IMR-90 (cell line): ENCODE data around the gene TTC23. TPM values are rescaled to one million over a fixed set of nuclear protein-coding genes. Genes with fewer than 3 reads are reported as not detected.

Experiments used
- ATAC-seq: fragments of 200-7000 bp; cut with Tn5 transposase; 2 replicates; pipeline ENCODE4 v1.9.1; 2020; ENCODE audit warnings: low read depth, mild to moderate bottlenecking, moderate library complexity
- BruUV-seq: library from RNA; stranded (reverse); fragments of 400-500 nt; replicated peaks from 2 replicates; lab custom pipeline; 2021; lab: Mats Ljungman, UMichigan
- CTCF ChIA-PET: fragments of 300-600 bp; formaldehyde crosslinking; extraction: SDS; loops from one replicate; lab custom pipeline; 2021; ENCODE audit warnings: antibody characterized with exemption; lab: Yijun Ruan, JAX
- POLR2A ChIA-PET: fragments of 300-600 bp; sonication (Branson Sonifier 250); formaldehyde crosslinking; loops from one replicate; lab custom pipeline; 2022; ENCODE audit warnings: antibody characterized with exemption; ENCODE audit not compliant: unreplicated experiment; lab: Charles Lee
- DNase-seq: peaks from one replicate; pipeline ENCODE4 v3.0.0; 2013
- H2AFZ ChIP-seq: replicated peaks from 2 replicates; pipeline ENCODE3; 2013; ENCODE audit warnings: low read length, mild to moderate bottlenecking; ENCODE audit not compliant: poor library complexity
- H2AK5ac ChIP-seq: 2 replicates; pipeline ENCODE4 v1.6.1; 2013; ENCODE audit warnings: low read depth, low read length, inconsistent platforms
- H2AK9ac ChIP-seq: replicated peaks from 2 replicates; pipeline ENCODE3; 2013; ENCODE audit warnings: mild to moderate bottlenecking, low read depth, low read length, moderate library complexity; ENCODE audit not compliant: poor library complexity
- H2BK120ac ChIP-seq: 2 replicates; pipeline ENCODE4 v1.6.1; 2013; ENCODE audit warnings: low read depth, low read length, inconsistent platforms
- H2BK15ac ChIP-seq: 3 replicates; pipeline ENCODE4 v1.6.1; 2013; ENCODE audit warnings: low read depth, low read length, inconsistent platforms
- H2BK20ac ChIP-seq: 2 replicates; pipeline ENCODE4 v1.6.1; 2013; ENCODE audit warnings: low read depth, mild to moderate bottlenecking, inconsistent platforms, low read length, moderate library complexity
- H2BK5ac ChIP-seq: 2 replicates; pipeline ENCODE4 v1.6.1; 2013; ENCODE audit warnings: mild to moderate bottlenecking, low read depth, low read length, inconsistent platforms; ENCODE audit not compliant: poor library complexity, severe bottlenecking
- H3K14ac ChIP-seq: replicated peaks from 2 replicates; pipeline ENCODE4 v1.6.1; 2013; ENCODE audit warnings: low read depth, low read length, inconsistent platforms
- H3K18ac ChIP-seq: 2 replicates; pipeline ENCODE4 v1.6.1; 2013; ENCODE audit warnings: low read depth, low read length, control low read depth
- H3K23ac ChIP-seq: 2 replicates; pipeline ENCODE4 v1.6.1; 2013; ENCODE audit warnings: low read depth, low read length, inconsistent platforms
- H3K27ac ChIP-seq: 2 replicates; pipeline ENCODE4 v1.5.1; 2013; ENCODE audit warnings: mild to moderate bottlenecking, control low read depth, low read length; ENCODE audit not compliant: insufficient read depth
- H3K27me3 ChIP-seq: 2 replicates; pipeline ENCODE4 v1.6.1; 2013; ENCODE audit warnings: low read length; ENCODE audit not compliant: control insufficient read depth, insufficient read depth
- H3K36me3 ChIP-seq: 2 replicates; pipeline ENCODE4 v1.6.1; 2013; ENCODE audit warnings: low read length, mixed read lengths; ENCODE audit not compliant: control insufficient read depth, insufficient read depth
- H3K4ac ChIP-seq: 2 replicates; pipeline ENCODE4 v1.6.1; 2013; ENCODE audit warnings: low read depth, low read length, inconsistent platforms
- H3K4me1 ChIP-seq: 2 replicates; pipeline ENCODE4 v1.6.1; 2013; ENCODE audit warnings: low read length, mixed read lengths; ENCODE audit not compliant: control insufficient read depth, insufficient read depth
- H3K4me2 ChIP-seq: 2 replicates; pipeline ENCODE4 v1.6.1; 2013; ENCODE audit warnings: low read depth, mild to moderate bottlenecking, control low read depth, low read length, moderate library complexity
- H3K4me3 ChIP-seq: 2 replicates; pipeline ENCODE4 v1.5.1; 2013; ENCODE audit warnings: low read depth, mild to moderate bottlenecking, control low read depth, low read length, moderate library complexity; ENCODE audit not compliant: insufficient read depth
- H3K56ac ChIP-seq: 2 replicates; pipeline ENCODE4 v1.6.1; 2013; ENCODE audit warnings: low read length, inconsistent platforms; ENCODE audit not compliant: insufficient read depth; ENCODE audit errors: extremely low read depth
- H3K79me1 ChIP-seq, 2 experiments: 2 replicates each; pipeline ENCODE4 v1.6.1; 2013; ENCODE audit warnings: low read length in 2 of 2, inconsistent platforms in 1 of 2, low read depth in 1 of 2
- H3K9ac ChIP-seq: 2 replicates; pipeline ENCODE4 v1.6.1; 2013; ENCODE audit warnings: low read depth, low read length, control low read depth
- H3K9me1 ChIP-seq: 2 replicates; pipeline ENCODE4 v1.6.1; 2013; ENCODE audit warnings: low read length, inconsistent platforms; ENCODE audit not compliant: insufficient read depth
- H3K9me3 ChIP-seq: 2 replicates; pipeline ENCODE4 v1.6.1; 2013; ENCODE audit warnings: low read length; ENCODE audit not compliant: control insufficient read depth, insufficient read depth
- H4K20me1 ChIP-seq: 2 replicates; pipeline ENCODE4 v1.6.1; 2013; ENCODE audit warnings: low read length, inconsistent platforms; ENCODE audit not compliant: insufficient read depth
- H4K5ac ChIP-seq: 2 replicates; pipeline ENCODE4 v1.6.1; 2013; ENCODE audit warnings: mild to moderate bottlenecking, low read depth, low read length, control low read depth
- H4K8ac ChIP-seq, 2 experiments: 2 replicates each; pipeline ENCODE4 v1.6.1; 2013; ENCODE audit warnings: low read depth in 2 of 2, low read length in 2 of 2, control low read depth in 1 of 2, inconsistent platforms in 1 of 2
- H4K91ac ChIP-seq: 2 replicates; pipeline ENCODE4 v1.6.1; 2013; ENCODE audit warnings: low read depth, low read length, inconsistent platforms; ENCODE audit not compliant: insufficient read depth
- CEBPB ChIP-seq: IDR thresholded peaks from 2 replicates; pipeline ENCODE4 v1.6.1; 2012; ENCODE audit warnings: low read depth, low read length, improper control_type of control experiment
- CHD1 ChIP-seq: IDR thresholded peaks from 2 replicates; pipeline ENCODE4 v1.6.1; 2012; ENCODE audit warnings: low read depth, low read length, improper control_type of control experiment
- CTCF ChIP-seq: conservative IDR thresholded peaks from 2 replicates; pipeline ENCODE4 v1.5.1; 2012; ENCODE audit warnings: mild to moderate bottlenecking, low read depth, low read length, improper control_type of control experiment
- FOS ChIP-seq: fragments of 150-350 bp; IDR thresholded peaks from 2 replicates; pipeline ENCODE4 v1.6.1; 2016; ENCODE audit warnings: low read depth, low read length
- MAFK ChIP-seq: IDR thresholded peaks from 2 replicates; pipeline ENCODE4 v1.6.1; 2012; ENCODE audit warnings: low read depth, low read length, improper control_type of control experiment
- MAZ ChIP-seq: IDR thresholded peaks from 2 replicates; pipeline ENCODE4 v1.6.1; 2012; ENCODE audit warnings: low read depth, mild to moderate bottlenecking, low read length, improper control_type of control experiment, moderate library complexity, borderline replicate concordance
- MXI1 ChIP-seq: IDR thresholded peaks from 2 replicates; pipeline ENCODE4 v1.6.1; 2012; ENCODE audit warnings: low read depth, mild to moderate bottlenecking, low read length, moderate library complexity, borderline replicate concordance
- NFE2L2 ChIP-seq: fragments of 150-350 bp; IDR thresholded peaks from 2 replicates; pipeline ENCODE4 v1.6.1; 2016; ENCODE audit warnings: low read depth, mild to moderate bottlenecking, low read length
- POLR2A ChIP-seq: IDR thresholded peaks from 2 replicates; pipeline ENCODE4 v1.6.1; 2012; ENCODE audit warnings: mild to moderate bottlenecking, low read depth, low read length
- RAD21 ChIP-seq: IDR thresholded peaks from 2 replicates; pipeline ENCODE4 v1.6.1; 2012; ENCODE audit warnings: low read length, improper control_type of control experiment
- RCOR1 ChIP-seq: IDR thresholded peaks from 2 replicates; pipeline ENCODE4 v1.6.1; 2012; ENCODE audit warnings: mild to moderate bottlenecking, low read length, improper control_type of control experiment; ENCODE audit not compliant: insufficient replicate concordance
- RFX5 ChIP-seq: IDR thresholded peaks from 2 replicates; pipeline ENCODE4 v1.8.0; 2012; ENCODE audit warnings: low read depth, mild to moderate bottlenecking, low read length, moderate library complexity
- SMC3 ChIP-seq: fragments of 150-350 bp; IDR thresholded peaks from 2 replicates; pipeline ENCODE4 v1.6.1; 2016; ENCODE audit warnings: low read depth, mild to moderate bottlenecking, antibody characterized with exemption, low read length, moderate library complexity
- WGBS, 2 experiments: methylation state at CpG; one replicate each; pipeline versions ENCODE4 v1.1.5 to v1.1.7; 2013; ENCODE audit warnings: missing lambda C conversion rate in 2 of 2; ENCODE audit not compliant: insufficient read length in 1 of 2; ENCODE audit errors: extremely low coverage in 2 of 2; 5-methylcytosine and 5-hydroxymethylcytosine counted together
- dilution Hi-C: fragments of 300-500 bp; cut with HindIII; formaldehyde crosslinking; loops from one replicate; pipeline ENCODE4 v1.14.3; 2018; ENCODE audit warnings: low sequenced_read_pairs; ENCODE audit not compliant: unreplicated experiment
- in situ Hi-C: fragments of 300-500 bp; cut with MboI; formaldehyde crosslinking; loops from 3 replicates; pipeline ENCODE4 v1.14.3; 2019; ENCODE audit warnings: low sequenced_read_pairs, inconsistent platforms, mixed read lengths
- intact Hi-C: fragments of 100-400 bp; cut with micrococcal nuclease; formaldehyde crosslinking; loops from 2 replicates; pipeline ENCODE4 v1.10.0; 2022
- polyA plus RNA-seq, 3 experiments: library from polyadenylated mRNA; depleted of rRNA; stranded (reverse); fragments of >200 nt; gene quantifications; 2 replicates each; pipeline ENCODE4 v1.2.3, GENCODE V29; 2012; ENCODE audit warnings: low replicate concordance in 1 of 3
- total RNA-seq: library from RNA; depleted of rRNA; stranded (reverse); fragments of >200 nt; gene quantifications from 2 replicates; pipeline ENCODE4 v1.2.3, GENCODE V29; 2012
- TF ChIP-seq, protein P1 (sequence below): fragments of 150-350 bp; IDR thresholded peaks from 2 replicates; pipeline ENCODE4 v1.6.1; 2017; ENCODE audit warnings: mild to moderate bottlenecking, antibody characterized with exemption, low read length, low read depth

TTC23 gene
- total and polyA plus RNA-seq, 2 of the 4 experiments (the other 2 are of a cell fraction), result 7.8 to 29.8 TPM

- H2BK5ac ChIP-seq, result no peak overlapping the region
- ChIA-PET POLR2A (no interaction called here), CTCF (no interaction called here)
- WGBS, 2 experiments, result 100% methylated on average over 1 of the region's 3 CpGs; no CpG with 5 or more reads in 1 of the 2 experiments
- DNase-seq (no peak), ATAC-seq (no peak)
- H4K5ac ChIP-seq, result no peak overlapping the region
- no peak overlapping the region for H2AFZ ChIP-seq
- H3K36me3 ChIP-seq, result peaks cover 12% of the 10 kb centered on the region; the same call in 1 of the 2 replicates
- no peak overlapping the region for H3K14ac ChIP-seq
- H4K91ac ChIP-seq, result no peak overlapping the region
- no peaks in the 10 kb centered on the region; the same call in 1 of the 2 replicates for H3K9me1 ChIP-seq
- intact Hi-C loops, result no loop called here
- H4K20me1 ChIP-seq, result no peaks in the 10 kb centered on the region
- H2BK120ac ChIP-seq, result no peak overlapping the region
- H4K8ac ChIP-seq, result no peak overlapping the region
- H2BK20ac ChIP-seq, result no peak overlapping the region
- no peak overlapping the region for H3K23ac ChIP-seq
- dilution Hi-C loops, result no loop called here
- BruUV-seq, result no TSS peak
- no peaks in the 10 kb centered on the region for H3K9me3 ChIP-seq
- H3K18ac ChIP-seq, result no peak overlapping the region
- no peak overlapping the region for H3K4me3 ChIP-seq
- H3K4ac ChIP-seq, result no peak overlapping the region
- no peak overlapping the region for H3K27ac ChIP-seq
- H2AK5ac ChIP-seq, result no peak overlapping the region
- H3K27me3 ChIP-seq, result no peaks in the 10 kb centered on the region
- H2BK15ac ChIP-seq, result no peak overlapping the region
- no peaks in the 10 kb centered on the region for H3K4me1 ChIP-seq
- in situ Hi-C loops, result no loop called here
- TF ChIP-seq MAFK (no peak), RFX5 (no peak), RAD21 (no peak), MXI1 (no peak), POLR2A (no peak), CEBPB (no peak), RCOR1 (no peak), CTCF (no peak), CHD1 (no peak), NFE2L2 (no peak), MAZ (no peak), SMC3 (no peak), FOS (no peak)
- TF ChIP-seq, protein P1, sequence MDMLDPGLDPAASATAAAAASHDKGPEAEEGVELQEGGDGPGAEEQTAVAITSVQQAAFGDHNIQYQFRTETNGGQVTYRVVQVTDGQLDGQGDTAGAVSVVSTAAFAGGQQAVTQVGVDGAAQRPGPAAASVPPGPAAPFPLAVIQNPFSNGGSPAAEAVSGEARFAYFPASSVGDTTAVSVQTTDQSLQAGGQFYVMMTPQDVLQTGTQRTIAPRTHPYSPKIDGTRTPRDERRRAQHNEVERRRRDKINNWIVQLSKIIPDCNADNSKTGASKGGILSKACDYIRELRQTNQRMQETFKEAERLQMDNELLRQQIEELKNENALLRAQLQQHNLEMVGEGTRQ, result no peak
- H3K9ac ChIP-seq, result no peak overlapping the region
- no peak overlapping the region for H3K56ac ChIP-seq
- H2AK9ac ChIP-seq, result no peak overlapping the region
- no peak overlapping the region for H3K4me2 ChIP-seq
- peaks cover 17 to 26% of the 10 kb centered on the region in 2 experiments for H3K79me1 ChIP-seq
Measured at GRCh38 chr15:99238849-99239248, 10.5 kb downstream of the TTC23 start.
